Globus pallidus (tissue), 1 donor: ENCODE measurements around the gene STOML2.

ENCODE experiments used
- DNase-seq: peaks from one replicate; pipeline ENCODE4 v3.0.0-alpha.2; 2015; ENCODE audit warnings: low spot score

The STOML2 gene

GRCh38 chr9:35107297-35108290 is 4.7 kb upstream of the STOML2 start:
- DNase-seq, result no peak

DNA sequence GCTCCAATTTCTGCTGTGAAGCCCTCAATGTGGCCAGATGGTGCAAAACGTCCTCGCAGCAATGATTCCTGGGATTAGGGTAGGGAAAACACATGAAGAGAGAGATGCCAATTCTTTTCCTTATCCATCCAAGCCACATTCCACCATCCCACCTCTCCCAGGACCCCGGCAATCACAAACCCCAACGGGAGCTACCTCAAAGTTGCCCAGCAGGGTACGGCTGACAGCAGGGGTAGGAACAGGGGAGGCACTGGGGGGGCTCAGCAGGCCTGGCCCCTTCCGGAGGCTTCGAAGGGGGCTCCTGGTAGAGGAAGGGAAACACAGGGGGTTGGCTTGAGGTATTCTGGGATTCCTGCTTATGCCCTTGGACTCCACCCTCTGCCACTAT is 3.4 kb upstream of the STOML2 start:
- DNase-seq, result no peak

GRCh38 chr9:35105571-35106342 is 2.8 kb upstream of the STOML2 start:
- no peak for DNase-seq

- no peak for DNase-seq
Observed at GRCh38 chr9:35105126-35105525, 2.2 kb upstream of the STOML2 start.

- no peak for DNase-seq
Observed at GRCh38 chr9:35104586-35104985, 1.7 kb upstream of the STOML2 start.

GRCh38 chr9:35103660-35104191 is 795 bp upstream of the STOML2 start:
- DNase-seq, result no peak

- DNase-seq, result no peak
Observed at GRCh38 chr9:35102465-35102768, 514 bp downstream of the STOML2 start.

DNA sequence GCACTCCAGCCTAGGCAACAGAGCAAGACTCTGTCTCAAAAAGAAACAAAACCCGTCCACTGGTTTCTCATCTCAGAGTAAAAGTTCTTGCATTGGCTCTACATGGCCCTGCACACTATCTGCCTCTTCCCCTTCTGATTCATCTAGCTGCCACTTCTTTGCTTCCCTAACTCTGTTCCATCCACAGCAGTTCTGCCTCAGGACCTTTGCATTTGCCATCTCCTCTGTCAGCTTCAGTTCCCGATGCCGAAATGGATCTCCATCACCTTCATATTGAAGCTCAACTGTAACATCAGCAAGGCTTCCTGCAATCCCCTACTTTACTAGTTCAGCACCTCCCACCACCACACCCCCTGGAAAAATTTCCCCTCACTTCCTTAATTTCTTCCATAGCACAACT is 5.4 kb downstream of the STOML2 start:
- DNase-seq, result no peak

- peak; percentile 80 for DNase-seq
Observed at GRCh38 chr9:35096035-35096849, 6.7 kb downstream of the STOML2 start, which contains the start of gene PIGO. Gene PIGO, minus strand, starts transcription at chr9:35096591. Its CDS starts 1,026 bp downstream, at chr9:35095565.

DNA sequence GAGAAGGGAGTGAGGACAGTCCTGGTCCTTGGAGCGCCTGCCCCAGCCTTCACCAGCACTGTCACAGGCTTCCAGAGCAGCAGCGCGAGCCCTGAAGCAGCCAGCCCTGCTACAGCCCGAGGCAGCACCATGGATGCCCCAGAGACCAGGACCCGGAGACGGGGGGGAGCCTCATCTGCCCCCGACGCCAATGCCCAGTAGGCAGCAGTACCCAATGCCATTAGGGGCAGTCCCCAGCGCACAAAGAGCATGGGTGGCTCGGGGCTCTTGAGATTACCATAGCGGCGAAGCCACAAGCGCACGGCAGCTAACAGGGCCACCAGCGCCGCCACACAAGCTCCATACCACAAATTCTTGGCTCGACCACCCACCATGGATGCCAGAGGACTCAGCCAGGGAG is 11.4 kb downstream of the STOML2 start:
- DNase-seq, result no peak

DNA sequence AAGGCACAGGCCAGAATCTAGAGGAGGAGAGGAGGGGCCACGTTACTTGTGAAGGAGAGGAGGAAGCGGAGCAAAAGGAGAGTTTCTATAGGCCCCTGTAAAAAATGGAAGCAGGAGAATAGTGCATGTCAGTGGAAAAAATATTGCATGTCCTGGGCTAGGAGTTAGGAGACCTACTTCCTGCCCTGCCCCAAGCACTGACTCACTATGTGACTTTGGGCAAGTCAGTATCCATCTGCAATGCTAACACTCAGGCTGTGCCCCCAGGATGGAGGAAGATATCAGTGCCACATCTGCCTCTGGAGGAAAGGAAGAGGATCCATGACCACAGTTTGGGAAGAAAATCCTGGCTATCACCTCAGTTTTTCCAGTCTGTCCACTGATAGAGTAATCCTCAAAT is 13.5 kb downstream of the STOML2 start:
- DNase-seq, result no peak

GRCh38 chr9:35085078-35085477 is 17.9 kb downstream of the STOML2 start:
- no peak for DNase-seq

GRCh38 chr9:35079426-35080341 is 23.2 kb downstream of the STOML2 start, which contains the start of gene FANCG:
Gene FANCG, minus strand, starts transcription at chr9:35079942. Its CDS starts 418 bp downstream, at chr9:35079524.
- peak; percentile 87 for DNase-seq

- DNase-seq, result no peak
Observed at GRCh38 chr9:35079041-35079425, 23.9 kb downstream of the STOML2 start.

- no peak for DNase-seq
Observed at GRCh38 chr9:35078066-35078465, 24.9 kb downstream of the STOML2 start.

DNA sequence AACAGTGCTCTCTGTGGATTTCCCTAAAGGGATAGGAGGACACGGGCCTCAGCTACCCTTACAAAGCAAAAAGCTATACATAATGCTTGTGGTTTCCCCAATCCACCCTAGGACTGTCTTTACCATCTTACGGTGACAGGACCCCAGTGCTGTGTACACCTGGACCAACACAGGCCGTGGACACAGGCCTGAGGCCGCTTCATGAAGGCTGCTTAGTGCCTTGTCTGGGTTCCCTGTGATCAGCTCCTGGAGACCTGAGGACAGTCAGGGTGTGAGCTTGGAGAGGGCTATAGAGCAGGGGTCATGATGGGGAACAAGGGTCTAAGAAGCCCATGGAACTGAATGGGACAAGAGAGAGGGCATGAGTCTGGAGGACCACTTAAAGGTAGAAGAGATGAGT is 26.1 kb downstream of the STOML2 start:
- no peak for DNase-seq

- no peak for DNase-seq
Observed at GRCh38 chr9:35075358-35075757, 27.6 kb downstream of the STOML2 start.

DNA sequence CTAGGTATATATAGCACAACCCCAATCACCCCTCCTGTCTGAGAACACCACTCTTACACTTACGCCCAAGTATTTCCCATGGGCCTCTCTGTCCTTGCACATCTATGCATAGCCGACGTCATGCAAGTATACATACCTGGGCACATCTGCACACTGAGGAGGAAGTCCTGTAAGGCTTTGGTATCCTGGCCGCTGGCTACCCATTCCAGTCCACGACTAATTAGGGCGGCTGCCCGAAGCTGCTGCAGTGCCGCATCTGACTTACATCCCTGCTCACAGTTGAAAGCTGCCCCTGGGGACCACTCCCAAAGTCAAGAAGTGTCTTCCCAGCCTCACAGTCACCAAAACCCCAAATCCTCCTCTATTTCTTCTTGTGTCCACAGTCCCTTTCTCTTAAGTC is 28.1 kb downstream of the STOML2 start:
- DNase-seq, result no peak

DNA sequence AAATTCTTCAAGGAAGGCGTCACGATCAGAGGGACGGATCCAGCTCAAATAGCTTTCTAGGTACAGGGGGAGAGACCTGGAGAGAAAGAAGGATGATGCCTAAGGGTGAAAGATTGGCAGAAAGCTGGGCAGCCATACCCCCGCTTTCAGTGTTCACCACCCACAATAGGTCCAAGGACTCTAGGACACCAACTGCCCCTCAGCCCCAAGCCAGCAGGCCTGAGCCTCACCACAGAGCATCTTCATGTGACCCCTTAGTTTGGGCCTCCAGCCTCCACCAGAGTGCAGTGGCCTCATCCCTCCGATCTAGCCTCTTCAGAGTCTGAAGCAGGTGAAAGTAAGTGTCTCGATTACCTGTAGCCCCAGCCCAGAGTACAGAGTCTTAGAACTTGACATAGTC is 28.8 kb downstream of the STOML2 start:
- no peak for DNase-seq

- DNase-seq, result no peak
Observed at GRCh38 chr9:35073279-35073612, 29.7 kb downstream of the STOML2 start.
